GM12873 (cell line): Measurements from ENCODE around the gene TSTD2.

Experiments
- CTCF ChIP-seq: IDR thresholded peaks from 2 replicates; pipeline ENCODE4 v1.5.1; 2012; ENCODE audit warnings: low read depth, mild to moderate bottlenecking, moderate library complexity, low read length, control low read depth; ENCODE audit not compliant: insufficient read depth; ENCODE audit errors: missing control alignments

TSTD2 gene

GRCh38 chr9:97598461-97599288 is 34.5 kb downstream of the TSTD2 start:
- peak; percentile 95 for TF ChIP-seq CTCF

GRCh38 chr9:97596906-97597305 is 36.3 kb downstream of the TSTD2 start:
- TF ChIP-seq CTCF = no peak

GRCh38 chr9:97594381-97594921 is 38.7 kb downstream of the TSTD2 start:
- no peak for TF ChIP-seq CTCF

GRCh38 chr9:97593960-97594359 is 39.2 kb downstream of the TSTD2 start:
- no peak for TF ChIP-seq CTCF

GRCh38 chr9:97592126-97592525 is 41.0 kb downstream of the TSTD2 start:
- TF ChIP-seq CTCF = no peak

- peak; percentile 7 for TF ChIP-seq CTCF
Measured at GRCh38 chr9:97591535-97591934, 41.6 kb downstream of the TSTD2 start.

GRCh38 chr9:97579914-97580313 is 53.3 kb downstream of the TSTD2 start:
- TF ChIP-seq CTCF = no peak
